Activated naive CD8-positive, alpha-beta T cell (primary cell): ENCODE results near the gene TBXA2R.
A peak's percentile ranks its signal among the peaks of the same experiment; 100 is the strongest.
"Not testable (repeated sequence)": the region's sequence is repeated elsewhere in the genome, so short reads cannot be mapped to it uniquely, and the experiment has no call there.

Experiments
- H3K27ac Mint-ChIP-seq: one replicate; pipeline ENCODE4 v1.8.0; 2021; ENCODE audit warnings: mixed read lengths
- H3K27me3 Mint-ChIP-seq: one replicate; pipeline ENCODE4 v1.8.0; 2021; ENCODE audit warnings: mixed read lengths
- H3K36me3 Mint-ChIP-seq: one replicate; pipeline ENCODE4 v1.8.0; 2021; ENCODE audit warnings: mixed read lengths
- H3K4me1 Mint-ChIP-seq: one replicate; pipeline ENCODE4 v1.8.0; 2021; ENCODE audit warnings: low read depth, mixed read lengths
- H3K4me3 Mint-ChIP-seq: one replicate; pipeline ENCODE4 v1.8.0; 2021; ENCODE audit warnings: mild to moderate bottlenecking, mixed read lengths
- H3K9me3 Mint-ChIP-seq: one replicate; pipeline ENCODE4 v1.8.0; 2021; ENCODE audit warnings: low read depth, mixed read lengths

Gene TBXA2R

DNA sequence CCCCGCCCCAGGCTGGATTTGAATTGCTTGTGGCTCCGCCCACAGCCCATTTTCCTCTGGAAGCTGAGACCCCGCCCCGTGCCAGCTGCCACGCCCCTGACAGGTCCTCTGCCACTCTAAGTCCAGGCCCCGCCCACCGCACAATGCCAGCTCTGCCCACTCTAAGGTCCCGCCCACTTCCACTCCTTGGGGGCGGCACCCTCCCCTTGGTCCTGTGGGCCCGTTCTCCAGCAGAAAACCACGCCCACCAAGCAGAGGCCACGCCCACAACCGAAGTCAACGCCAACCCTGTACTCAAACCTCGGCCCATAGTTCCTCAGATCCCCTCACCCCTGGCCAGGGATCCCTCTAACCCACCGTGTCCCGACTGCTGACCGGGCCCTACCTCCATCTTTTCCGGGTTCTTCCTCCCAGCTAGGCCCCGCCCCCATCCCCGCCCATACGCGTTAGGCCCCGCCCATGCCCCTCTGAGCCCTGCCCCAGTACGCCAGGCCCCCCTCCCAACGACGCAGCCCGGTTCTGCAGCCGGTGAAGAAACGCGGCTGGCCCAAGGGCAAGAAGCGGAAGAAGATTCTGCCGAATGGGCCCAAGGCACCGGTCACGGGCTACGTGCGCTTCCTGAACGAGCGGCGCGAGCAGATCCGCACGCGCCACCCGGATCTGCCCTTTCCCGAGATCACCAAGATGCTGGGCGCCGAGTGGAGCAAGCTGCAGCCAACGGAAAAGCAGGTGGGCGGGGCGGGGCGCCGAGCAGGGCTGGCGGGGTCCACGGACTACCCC lies 32.6 kb downstream of the TBXA2R start:
- Mint-ChIP-seq H3K9me3 (no peaks in the 10 kb centered on the region), H3K36me3 (peaks cover 3% of the 10 kb centered on the region), H3K4me3 (peak overlapping the region; percentile 77), H3K27me3 (no peaks in the 10 kb centered on the region), H3K4me1 (peaks cover 6% of the 10 kb centered on the region), H3K27ac (no peak overlapping the region)

DNA sequence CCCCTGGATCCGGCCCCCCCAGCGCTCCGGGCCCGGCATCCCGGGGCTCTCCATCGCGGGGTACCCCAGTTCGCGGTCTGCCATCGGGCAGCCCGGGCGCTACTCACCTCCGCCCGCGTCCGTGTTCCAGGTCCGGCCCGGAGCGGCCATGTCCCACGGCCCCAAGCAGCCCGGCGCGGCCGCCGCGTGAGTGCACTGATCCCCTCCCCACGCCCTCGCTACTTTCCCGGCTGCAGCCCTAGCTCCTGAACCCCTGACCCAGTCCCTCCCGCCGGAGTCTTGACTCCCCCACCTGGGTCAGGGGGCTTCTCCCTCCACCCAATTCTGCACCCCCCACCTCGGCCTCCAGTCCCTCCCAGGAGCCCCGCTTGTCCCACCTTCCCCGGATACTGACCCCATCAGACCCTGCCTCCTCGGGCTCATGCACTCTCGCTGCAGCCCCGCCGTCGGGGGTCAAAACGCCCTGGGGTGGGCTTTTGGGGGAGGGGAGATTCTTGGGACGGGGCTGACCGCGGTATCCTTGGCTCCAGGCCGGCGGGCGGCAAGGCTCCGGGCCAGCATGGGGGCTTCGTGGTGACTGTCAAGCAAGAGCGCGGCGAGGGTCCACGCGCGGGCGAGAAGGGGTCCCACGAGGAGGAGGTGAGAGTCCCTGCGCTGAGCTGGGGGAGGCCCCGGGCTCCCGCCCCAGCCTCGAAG lies 33.4 kb downstream of the TBXA2R start:
- Mint-ChIP-seq H3K4me1 (peaks cover 6% of the 10 kb centered on the region), H3K4me3 (peak overlapping the region; percentile 77), H3K27me3 (no peaks in the 10 kb centered on the region), H3K9me3 (no peaks in the 10 kb centered on the region), H3K27ac (no peak overlapping the region), H3K36me3 (peaks cover 3% of the 10 kb centered on the region)

DNA sequence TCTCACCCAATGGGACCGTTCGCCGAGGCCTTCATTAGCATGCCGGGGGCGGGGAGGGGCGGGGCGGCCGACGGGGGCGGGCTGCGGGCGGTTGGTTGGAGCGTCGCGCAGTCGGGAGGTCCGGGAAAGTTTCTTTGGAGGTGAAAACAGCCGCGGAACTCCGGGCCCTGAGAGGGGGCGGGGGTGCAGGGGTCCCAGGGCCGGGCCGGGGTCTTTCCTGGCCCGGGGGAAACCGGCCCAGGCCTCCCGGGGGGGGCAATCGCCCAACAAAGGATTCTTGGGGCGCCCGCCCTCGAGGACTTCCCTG lies 33.9 kb downstream of the TBXA2R start, which contains the start of gene HMG20B:
HMG20B (plus strand) TSS at position 90 of the 307 bp plus-strand sequence. CDS start 366 bp downstream, outside the sequence.
- peaks cover 3% of the 10 kb centered on the region for H3K36me3 Mint-ChIP-seq
- H3K27ac Mint-ChIP-seq: no peak within 1 kb of the TSS
- H3K4me3 Mint-ChIP-seq: peak within 1 kb of the TSS; percentile 77
- H3K27me3 Mint-ChIP-seq: no peaks in the 10 kb centered on the region
- no peaks in the 10 kb centered on the region for H3K9me3 Mint-ChIP-seq
- peaks cover 6% of the 10 kb centered on the region for H3K4me1 Mint-ChIP-seq

DNA sequence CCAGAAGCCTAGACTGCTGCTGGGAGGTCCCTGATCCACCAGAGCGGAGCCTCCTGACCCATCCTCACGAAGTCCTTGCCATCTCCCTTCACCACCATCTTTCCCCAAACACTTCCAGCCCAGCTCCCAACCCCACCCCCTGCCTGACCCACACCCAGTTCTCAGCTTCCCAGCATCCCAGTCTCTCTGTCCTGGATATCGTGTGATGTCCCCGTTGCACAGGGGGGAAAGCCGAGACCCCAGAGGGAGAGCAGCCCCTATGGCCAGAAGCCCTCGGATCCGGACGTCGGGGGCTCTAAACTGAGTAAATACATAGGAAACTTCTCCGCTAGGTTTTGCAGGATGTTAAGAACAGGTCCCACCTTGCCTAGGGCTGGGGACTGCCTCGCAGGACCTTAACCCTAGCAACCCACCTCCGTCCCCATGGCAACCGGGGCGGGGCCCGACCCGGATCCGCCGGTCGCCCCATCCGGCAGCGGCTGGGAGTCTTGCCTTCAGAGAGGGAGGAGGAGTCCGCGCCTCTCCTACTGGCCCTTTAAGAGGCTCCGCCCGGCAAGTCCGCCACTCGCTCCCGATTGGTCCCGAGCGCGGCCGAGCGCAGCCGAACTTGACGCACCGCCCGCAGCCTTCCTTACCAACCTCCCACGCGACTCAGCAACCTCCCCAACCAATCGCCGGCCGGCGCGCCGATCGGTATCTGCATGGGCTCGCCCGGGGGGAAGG lies 34.4 kb downstream of the TBXA2R start:
- H3K27me3 Mint-ChIP-seq: no peaks in the 10 kb centered on the region
- H3K27ac Mint-ChIP-seq: no peak overlapping the region
- peaks cover 3% of the 10 kb centered on the region for H3K36me3 Mint-ChIP-seq
- H3K4me3 Mint-ChIP-seq: peak overlapping the region; percentile 73
- H3K9me3 Mint-ChIP-seq: no peaks in the 10 kb centered on the region
- peaks cover 6% of the 10 kb centered on the region for H3K4me1 Mint-ChIP-seq

DNA sequence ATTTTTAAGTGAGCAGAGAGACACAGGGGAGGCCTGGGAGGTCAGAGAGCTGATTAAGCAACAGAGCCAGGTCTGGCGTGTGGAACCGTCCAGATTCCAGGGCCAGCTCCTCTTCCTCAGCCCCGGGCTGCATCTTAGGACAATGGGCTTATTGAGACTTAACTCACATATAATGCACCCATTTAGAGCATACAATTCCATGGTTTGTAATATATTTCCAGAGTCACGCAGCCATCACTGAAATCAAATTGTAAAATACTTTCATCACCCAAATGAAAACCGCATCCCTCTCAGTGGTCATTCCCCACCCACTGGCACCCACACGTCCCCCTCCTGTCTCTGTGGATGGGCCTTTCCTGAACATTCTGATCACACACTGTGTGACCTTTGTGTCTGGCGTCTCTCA lies 36.1 kb downstream of the TBXA2R start:
- Mint-ChIP-seq H3K27ac (no peak overlapping the region), H3K4me1 (peaks cover 6% of the 10 kb centered on the region), H3K9me3 (no peaks in the 10 kb centered on the region), H3K27me3 (no peaks in the 10 kb centered on the region), H3K36me3 (peaks cover 3% of the 10 kb centered on the region), H3K4me3 (no peak overlapping the region)

DNA sequence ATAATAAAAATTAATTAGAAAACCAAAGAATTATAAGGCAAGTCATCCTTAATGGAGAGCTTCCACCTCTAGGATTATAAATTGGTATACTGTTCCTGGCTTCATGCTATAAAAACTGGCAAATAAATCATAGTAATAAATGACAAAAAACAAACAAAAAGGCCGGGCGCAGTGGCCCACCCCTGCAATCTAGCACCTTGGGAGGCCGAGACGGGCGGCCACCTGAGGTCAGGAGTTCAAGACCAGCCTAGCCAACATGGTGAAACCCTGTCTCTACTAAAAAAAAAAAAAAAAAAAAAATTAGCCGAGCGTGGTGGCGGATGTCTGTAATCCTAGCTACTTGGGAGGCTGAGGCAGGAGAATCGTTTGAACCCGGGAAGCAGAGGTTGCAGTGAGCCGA lies 36.6 kb downstream of the TBXA2R start:
- H3K27ac Mint-ChIP-seq, H3K4me1 Mint-ChIP-seq, H3K36me3 Mint-ChIP-seq, H3K9me3 Mint-ChIP-seq, H3K4me3 Mint-ChIP-seq, H3K27me3 Mint-ChIP-seq: not testable (repeated sequence)

DNA sequence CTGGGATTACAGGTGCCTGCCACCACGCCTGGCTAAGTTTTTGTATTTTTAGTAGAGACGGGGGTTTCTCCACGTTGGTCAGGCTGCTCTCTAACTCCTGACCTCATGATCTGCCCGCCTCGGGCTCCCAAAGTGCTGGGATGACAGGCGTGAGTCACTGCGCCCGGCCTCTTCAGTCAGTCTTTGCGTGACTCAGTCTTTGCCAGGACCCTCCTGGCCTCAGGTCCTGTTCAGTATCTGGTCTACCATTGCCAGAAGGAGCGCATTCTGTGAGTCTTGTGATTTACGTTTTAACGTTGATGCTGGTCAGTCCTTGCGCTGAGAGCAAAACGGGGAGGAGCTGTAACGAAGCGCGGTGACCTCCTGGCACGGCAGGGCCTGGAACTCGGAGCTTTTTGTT lies 41.5 kb downstream of the TBXA2R start:
- Mint-ChIP-seq H3K27me3 (no peaks in the 10 kb centered on the region), H3K4me1 (no peaks in the 10 kb centered on the region), H3K4me3 (no peak overlapping the region), H3K36me3 (no peaks in the 10 kb centered on the region), H3K27ac (no peak overlapping the region), H3K9me3 (no peaks in the 10 kb centered on the region)

DNA sequence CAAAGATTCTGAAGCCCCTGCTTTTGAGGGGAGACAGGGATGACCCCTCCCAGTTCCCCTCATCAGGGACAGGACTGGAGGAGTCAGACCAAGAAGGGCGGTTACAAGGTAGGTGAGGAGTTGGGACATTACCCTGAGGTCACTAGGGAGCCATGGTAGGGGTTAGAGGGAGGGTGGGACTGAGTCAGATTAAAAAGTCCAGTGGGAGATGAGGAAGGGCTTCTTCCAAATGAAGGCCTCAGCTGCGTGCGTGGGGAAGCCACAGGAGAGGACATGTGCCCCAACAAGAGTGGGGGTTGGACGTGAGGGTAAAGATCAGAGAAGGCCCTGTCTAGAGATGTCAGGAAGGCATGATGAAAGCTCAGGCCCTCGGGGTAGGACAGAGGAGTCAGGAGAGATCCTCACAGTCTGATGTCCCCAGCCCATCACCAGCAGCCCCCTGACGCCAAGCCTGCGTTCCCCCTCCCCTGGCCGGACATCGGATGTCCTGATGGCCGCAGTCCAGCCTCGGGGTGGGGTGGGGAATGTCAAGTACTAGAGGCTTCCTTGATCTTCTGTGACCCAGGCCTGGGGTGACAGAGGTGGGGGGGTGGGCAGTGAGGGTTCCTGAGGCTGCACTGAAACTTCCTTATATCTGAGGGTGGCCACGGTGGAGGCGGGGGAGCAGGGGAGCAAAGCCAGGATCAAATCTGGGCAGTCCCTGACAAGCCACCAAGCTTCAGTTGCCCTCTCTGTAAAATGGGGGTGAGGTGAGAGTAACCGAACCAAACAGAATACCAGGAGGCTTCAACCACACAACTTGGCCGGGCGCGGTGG lies 42.8 kb downstream of the TBXA2R start:
- no peak overlapping the region for H3K4me3 Mint-ChIP-seq
- no peaks in the 10 kb centered on the region for H3K4me1 Mint-ChIP-seq
- H3K36me3 Mint-ChIP-seq: no peaks in the 10 kb centered on the region
- H3K27me3 Mint-ChIP-seq: no peaks in the 10 kb centered on the region
- no peak overlapping the region for H3K27ac Mint-ChIP-seq
- H3K9me3 Mint-ChIP-seq: no peaks in the 10 kb centered on the region

DNA sequence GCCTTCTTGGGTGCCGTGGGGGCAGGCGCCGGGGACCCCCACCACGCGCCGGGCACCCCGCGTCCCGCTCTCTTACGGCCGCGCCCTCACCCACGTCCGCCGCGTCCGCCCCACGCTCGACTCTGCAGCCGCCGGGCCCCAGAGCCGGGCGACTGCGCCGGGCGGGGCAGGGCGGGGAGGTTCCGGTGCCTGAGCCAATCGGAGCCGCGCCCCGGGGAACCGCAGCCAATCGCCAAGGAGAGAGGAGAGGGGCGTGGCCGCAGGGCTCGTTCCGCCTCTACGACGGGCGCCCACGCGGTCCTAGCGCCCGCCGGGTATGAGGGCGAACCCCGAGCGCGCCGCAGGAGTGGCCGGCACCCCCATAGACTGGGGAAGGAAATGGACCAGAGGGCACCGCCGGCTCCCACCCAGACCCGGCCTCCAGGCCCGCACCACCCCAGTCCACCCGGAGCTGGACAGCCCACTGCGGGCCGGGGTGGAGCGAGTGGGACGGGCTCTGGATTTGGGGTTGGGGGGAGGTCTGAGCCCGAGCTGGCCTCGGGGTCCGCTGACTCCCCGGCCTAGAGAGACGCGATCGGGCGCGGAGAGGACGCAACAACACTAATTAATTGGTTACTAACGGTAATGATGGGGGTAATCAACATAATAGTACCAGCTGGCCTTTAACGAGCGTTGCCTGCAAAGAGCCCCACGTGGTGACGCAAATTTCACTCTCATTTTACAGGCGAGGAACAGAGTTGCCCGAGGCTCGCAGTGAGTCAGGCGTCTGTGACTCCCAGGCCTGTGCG lies 49.0 kb downstream of the TBXA2R start, which contains the start of gene MFSD12:
MFSD12 (minus strand) TSS at position 126 of the 788 bp plus-strand sequence. CDS start 183 bp downstream, outside the sequence.
- H3K4me3 Mint-ChIP-seq: peak within 1 kb of the TSS; percentile 99
- no peaks in the 10 kb centered on the region for H3K9me3 Mint-ChIP-seq
- peak within 1 kb of the TSS; percentile 93 for H3K27ac Mint-ChIP-seq
- H3K4me1 Mint-ChIP-seq: peaks cover 29% of the 10 kb centered on the region
- H3K36me3 Mint-ChIP-seq: no peaks in the 10 kb centered on the region
- H3K27me3 Mint-ChIP-seq: no peaks in the 10 kb centered on the region

DNA sequence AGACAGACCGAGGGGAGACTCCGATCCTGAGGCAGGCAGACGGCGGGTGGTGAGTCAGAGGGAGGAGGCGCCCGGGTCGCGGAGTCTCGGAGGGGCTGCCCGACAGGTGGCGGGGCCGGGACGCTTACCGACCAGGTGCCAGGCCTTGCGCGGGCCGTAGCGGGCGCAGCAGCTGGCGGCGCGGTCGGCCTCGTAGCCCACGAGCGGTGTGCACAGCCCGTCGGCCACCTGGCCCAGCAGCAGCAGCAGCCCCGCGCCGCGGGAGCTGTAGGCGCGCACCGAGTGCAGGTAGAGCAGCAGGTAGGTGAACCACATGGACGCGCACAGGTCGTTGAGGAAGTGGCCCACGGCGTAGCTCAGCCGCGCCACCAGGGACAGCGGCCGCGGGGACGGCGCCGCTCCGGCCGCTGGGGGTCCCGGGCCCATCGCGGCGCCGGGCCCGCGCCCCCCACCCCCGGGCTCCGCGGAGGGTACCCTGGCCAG lies 49.7 kb downstream of the TBXA2R start:
- Mint-ChIP-seq H3K27me3 (no peaks in the 10 kb centered on the region), H3K27ac (peak overlapping the region; percentile 93), H3K4me1 (peaks cover 29% of the 10 kb centered on the region), H3K4me3 (peak overlapping the region; percentile 99), H3K36me3 (no peaks in the 10 kb centered on the region), H3K9me3 (no peaks in the 10 kb centered on the region)

DNA sequence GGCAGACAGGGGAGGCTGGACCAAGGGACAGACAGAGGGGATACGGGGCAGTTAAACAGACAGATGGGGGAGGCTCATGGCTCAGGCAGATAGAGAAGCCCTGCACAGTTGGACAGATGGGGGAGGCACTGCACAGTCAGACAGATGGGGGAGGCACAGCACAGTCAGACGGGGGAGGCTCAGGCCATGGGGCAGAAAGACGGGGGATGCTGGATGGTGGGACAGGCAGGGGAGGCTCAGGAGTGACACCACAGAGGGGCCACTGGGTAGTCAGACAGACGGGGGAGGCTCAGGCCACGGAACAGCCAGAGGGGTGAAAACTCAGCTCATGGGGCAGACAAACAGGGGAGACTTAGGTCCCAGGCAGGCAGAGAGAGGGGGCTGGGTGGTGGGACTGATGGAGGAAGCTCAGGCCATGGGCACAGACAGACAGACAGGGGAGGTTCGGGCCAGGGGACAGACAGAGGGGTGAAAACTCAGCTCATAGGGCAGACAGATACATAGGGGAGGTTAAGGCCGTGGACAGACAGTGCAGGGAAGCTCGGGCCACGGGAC lies 50.2 kb downstream of the TBXA2R start:
- Mint-ChIP-seq H3K27ac (peak overlapping the region; percentile 93), H3K9me3 (no peaks in the 10 kb centered on the region), H3K27me3 (no peaks in the 10 kb centered on the region), H3K36me3 (no peaks in the 10 kb centered on the region), H3K4me1 (peaks cover 33% of the 10 kb centered on the region), H3K4me3 (peak overlapping the region; percentile 99)

DNA sequence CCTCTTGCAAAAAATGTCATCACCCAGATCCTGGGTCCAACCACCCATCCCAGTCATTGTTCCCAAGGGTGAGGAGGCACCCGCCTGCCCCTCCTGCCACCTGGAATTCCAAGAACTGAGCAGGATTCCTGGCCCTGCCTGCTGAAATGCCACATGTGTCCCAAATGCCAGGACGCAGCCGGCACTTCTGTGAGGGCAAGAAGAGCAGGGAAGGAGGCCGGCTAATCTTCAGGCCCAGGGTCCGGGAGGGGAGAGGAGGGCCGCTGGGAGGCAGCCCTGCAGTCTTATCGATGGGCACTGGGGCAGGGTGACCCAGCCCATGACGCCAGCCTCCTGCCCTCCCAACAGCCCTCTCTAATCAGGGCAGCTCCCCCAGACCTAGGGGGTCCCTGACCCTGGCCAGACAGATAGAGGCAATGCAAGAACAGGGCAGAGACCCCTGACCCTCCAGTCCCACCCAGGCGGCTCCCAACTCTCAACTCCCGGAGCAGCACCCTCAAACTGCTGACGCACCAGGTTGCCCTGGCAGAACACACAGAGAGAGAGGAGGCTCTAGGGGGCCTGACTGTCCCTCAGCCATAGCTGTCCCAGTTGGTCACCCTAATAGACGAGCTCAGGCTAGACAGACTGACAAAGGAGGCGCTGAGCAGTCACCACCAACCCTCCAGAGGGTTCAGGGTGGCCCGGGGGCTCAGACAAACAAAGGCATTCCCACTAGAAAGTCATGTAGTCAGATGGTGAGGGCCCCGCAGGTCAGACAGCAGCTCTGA lies 50.8 kb downstream of the TBXA2R start:
- Mint-ChIP-seq H3K27ac (peak overlapping the region; percentile 93), H3K9me3 (no peaks in the 10 kb centered on the region), H3K27me3 (no peaks in the 10 kb centered on the region), H3K36me3 (no peaks in the 10 kb centered on the region), H3K4me1 (peaks cover 34% of the 10 kb centered on the region), H3K4me3 (peak overlapping the region; percentile 99)
